NCI-H2196 treated with DMSO at 0.1 percent for 48 hours (cell line): ENCODE data around the gene PIK3R5.

Experiments
- DNase-seq: peaks from one replicate; lab custom pipeline; 2025; ENCODE audit not compliant: unreplicated experiment; lab: John Stamatoyannopoulos, UW

The PIK3R5 gene

GRCh38 chr17:8953156-8953885, 12.2 kb downstream of the PIK3R5 start:
- DNase-seq = no peak

- no peak for DNase-seq
Measured at GRCh38 chr17:8952191-8952590, 13.3 kb downstream of the PIK3R5 start.

- no peak for DNase-seq
Measured at GRCh38 chr17:8951206-8951605, 14.3 kb downstream of the PIK3R5 start.

- DNase-seq = no peak
Measured at GRCh38 chr17:8949061-8949661, 16.3 kb downstream of the PIK3R5 start.

- no peak for DNase-seq
Measured at GRCh38 chr17:8948462-8948861, 17.0 kb downstream of the PIK3R5 start.

- DNase-seq = no peak
Measured at GRCh38 chr17:8947201-8947600, 18.3 kb downstream of the PIK3R5 start.

GRCh38 chr17:8946476-8946875, 19.0 kb downstream of the PIK3R5 start:
- DNase-seq = no peak

GRCh38 chr17:8946071-8946470, 19.4 kb downstream of the PIK3R5 start:
- no peak for DNase-seq

- DNase-seq = no peak
Measured at GRCh38 chr17:8944748-8945147, 20.8 kb downstream of the PIK3R5 start.

GRCh38 chr17:8944083-8944482, 21.4 kb downstream of the PIK3R5 start:
- no peak for DNase-seq

GRCh38 chr17:8941980-8942622, 23.4 kb downstream of the PIK3R5 start:
- DNase-seq = no peak

- no peak for DNase-seq
Measured at GRCh38 chr17:8941520-8941919, 24.0 kb downstream of the PIK3R5 start.

- DNase-seq = no peak
Measured at GRCh38 chr17:8940866-8941471, 24.5 kb downstream of the PIK3R5 start.

- DNase-seq = no peak
Measured at GRCh38 chr17:8939496-8940334, 25.8 kb downstream of the PIK3R5 start.

GRCh38 chr17:8938933-8939332, 26.6 kb downstream of the PIK3R5 start:
- DNase-seq = no peak

- no peak for DNase-seq
Measured at GRCh38 chr17:8935191-8935590, 30.3 kb downstream of the PIK3R5 start.

GRCh38 chr17:8934346-8934745, 31.2 kb downstream of the PIK3R5 start:
- DNase-seq = no peak

GRCh38 chr17:8930649-8931048, 34.9 kb downstream of the PIK3R5 start:
- no peak for DNase-seq

- no peak for DNase-seq
Measured at GRCh38 chr17:8928347-8928746, 37.2 kb downstream of the PIK3R5 start.

GRCh38 chr17:8927395-8927794, 38.1 kb downstream of the PIK3R5 start:
- no peak for DNase-seq

GRCh38 chr17:8925808-8926207, 39.7 kb downstream of the PIK3R5 start:
- no peak for DNase-seq
